Measurements from ENCODE around the gene MTHFD2L.

The MTHFD2L gene

GRCh38 chr4:74117024-74117534, 40.8 kb upstream of the MTHFD2L start:
- no peak for DNase-seq
- H3K36me3 ChIP-seq (replicated peaks; ENCODE audit: insufficient read depth, low read length), result no peaks in the 10 kb centered on the region
- H3K9ac ChIP-seq (ENCODE audit: low read length), result no peak overlapping the region
- H3K4me1 ChIP-seq (ENCODE audit: low read length), result no peaks in the 10 kb centered on the region
- no peak overlapping the region for H2AFZ ChIP-seq (ENCODE audit: low read length)
- H4K20me1 ChIP-seq (ENCODE audit: insufficient read depth, low read length), result no peaks in the 10 kb centered on the region
- no peaks in the 10 kb centered on the region for H3K27me3 ChIP-seq (replicated peaks; ENCODE audit: insufficient read depth, low read length)
- no peak overlapping the region for H3K27ac ChIP-seq (ENCODE audit: low read length)
- no peaks in the 10 kb centered on the region for H3K79me2 ChIP-seq (ENCODE audit: low read length)
- H3K4me2 ChIP-seq (ENCODE audit: low read depth, low read length), result no peak overlapping the region
- no peaks in the 10 kb centered on the region for H3K9me3 ChIP-seq (replicated peaks; ENCODE audit: insufficient read depth, low read length)
- no peak overlapping the region for H3K4me3 ChIP-seq (ENCODE audit: low read length)
- no peaks in the 10 kb centered on the region for H3K9me2 ChIP-seq (replicated peaks; ENCODE audit: insufficient read depth, low read length)
- H3F3A ChIP-seq (ENCODE audit: insufficient read depth, low read length), result no peaks in the 10 kb centered on the region
- TF ChIP-seq EZH2phosphoT487 (IDR thresholded peaks at IDR 0.05; ENCODE audit: low read length) (no peak), EZH2 (optimal IDR thresholded peaks at IDR 0.05; ENCODE audit: low read depth, low read length) (no peak)
- TF ChIP-seq, protein P1, sequence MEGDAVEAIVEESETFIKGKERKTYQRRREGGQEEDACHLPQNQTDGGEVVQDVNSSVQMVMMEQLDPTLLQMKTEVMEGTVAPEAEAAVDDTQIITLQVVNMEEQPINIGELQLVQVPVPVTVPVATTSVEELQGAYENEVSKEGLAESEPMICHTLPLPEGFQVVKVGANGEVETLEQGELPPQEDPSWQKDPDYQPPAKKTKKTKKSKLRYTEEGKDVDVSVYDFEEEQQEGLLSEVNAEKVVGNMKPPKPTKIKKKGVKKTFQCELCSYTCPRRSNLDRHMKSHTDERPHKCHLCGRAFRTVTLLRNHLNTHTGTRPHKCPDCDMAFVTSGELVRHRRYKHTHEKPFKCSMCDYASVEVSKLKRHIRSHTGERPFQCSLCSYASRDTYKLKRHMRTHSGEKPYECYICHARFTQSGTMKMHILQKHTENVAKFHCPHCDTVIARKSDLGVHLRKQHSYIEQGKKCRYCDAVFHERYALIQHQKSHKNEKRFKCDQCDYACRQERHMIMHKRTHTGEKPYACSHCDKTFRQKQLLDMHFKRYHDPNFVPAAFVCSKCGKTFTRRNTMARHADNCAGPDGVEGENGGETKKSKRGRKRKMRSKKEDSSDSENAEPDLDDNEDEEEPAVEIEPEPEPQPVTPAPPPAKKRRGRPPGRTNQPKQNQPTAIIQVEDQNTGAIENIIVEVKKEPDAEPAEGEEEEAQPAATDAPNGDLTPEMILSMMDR (IDR thresholded peaks at IDR 0.05; ENCODE audit: low read length), result no peak

DNA sequence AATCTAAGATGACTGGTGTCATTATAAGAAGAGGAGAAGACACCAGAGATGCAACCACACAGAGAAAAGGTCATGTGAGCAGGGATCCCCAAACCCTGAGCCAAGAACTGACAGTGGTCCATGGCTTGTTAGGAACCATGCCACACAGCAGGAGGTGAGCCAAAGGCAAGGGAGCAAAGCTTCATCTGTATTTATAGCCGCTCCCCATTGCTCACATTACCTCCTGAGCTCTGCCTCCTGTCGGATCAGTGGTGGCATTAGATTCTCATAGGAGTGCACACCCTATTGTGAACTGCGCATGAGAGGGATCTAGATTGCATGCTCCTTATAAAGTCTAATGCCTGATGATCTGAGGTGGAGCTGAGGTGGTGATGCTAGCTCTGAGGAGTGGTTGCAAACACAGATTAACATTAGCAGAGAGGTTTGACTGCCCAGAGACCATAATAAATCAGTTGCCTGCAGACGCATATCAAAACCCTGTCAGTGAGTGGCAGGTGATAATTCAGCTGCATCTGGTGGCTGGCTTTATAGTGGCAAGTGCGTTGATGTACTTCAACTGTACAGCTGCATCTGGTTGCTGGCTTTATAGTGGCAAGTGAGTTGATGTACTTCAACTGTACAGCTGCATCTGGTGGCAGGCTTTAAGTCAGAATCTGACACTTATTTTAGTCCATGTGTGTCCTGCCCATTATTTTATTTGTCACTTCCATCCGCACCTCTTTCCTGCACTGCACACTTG, 39.1 kb upstream of the MTHFD2L start:
- no peaks in the 10 kb centered on the region for H3K36me3 ChIP-seq (replicated peaks; ENCODE audit: insufficient read depth, low read length)
- H3K4me3 ChIP-seq (ENCODE audit: low read length), result no peak overlapping the region
- H4K20me1 ChIP-seq (ENCODE audit: insufficient read depth, low read length), result no peaks in the 10 kb centered on the region
- H3F3A ChIP-seq (ENCODE audit: insufficient read depth, low read length), result no peaks in the 10 kb centered on the region
- H3K79me2 ChIP-seq (ENCODE audit: low read length), result no peaks in the 10 kb centered on the region
- H3K4me2 ChIP-seq (ENCODE audit: low read depth, low read length), result no peak overlapping the region
- TF ChIP-seq EZH2 (optimal IDR thresholded peaks at IDR 0.05; ENCODE audit: low read depth, low read length), result no peak
- no peak for TF ChIP-seq EZH2phosphoT487 (IDR thresholded peaks at IDR 0.05; ENCODE audit: low read length)
- TF ChIP-seq, protein P1 (IDR thresholded peaks at IDR 0.05; ENCODE audit: low read length), result no peak
- no peak overlapping the region for H2AFZ ChIP-seq (ENCODE audit: low read length)
- H3K9me2 ChIP-seq (replicated peaks; ENCODE audit: insufficient read depth, low read length), result no peaks in the 10 kb centered on the region
- no peaks in the 10 kb centered on the region for H3K27me3 ChIP-seq (replicated peaks; ENCODE audit: insufficient read depth, low read length)
- no peak for DNase-seq
- no peaks in the 10 kb centered on the region for H3K9me3 ChIP-seq (replicated peaks; ENCODE audit: insufficient read depth, low read length)
- H3K27ac ChIP-seq (ENCODE audit: low read length), result no peak overlapping the region
- H3K4me1 ChIP-seq (ENCODE audit: low read length), result no peaks in the 10 kb centered on the region
- H3K9ac ChIP-seq (ENCODE audit: low read length), result no peak overlapping the region

DNA sequence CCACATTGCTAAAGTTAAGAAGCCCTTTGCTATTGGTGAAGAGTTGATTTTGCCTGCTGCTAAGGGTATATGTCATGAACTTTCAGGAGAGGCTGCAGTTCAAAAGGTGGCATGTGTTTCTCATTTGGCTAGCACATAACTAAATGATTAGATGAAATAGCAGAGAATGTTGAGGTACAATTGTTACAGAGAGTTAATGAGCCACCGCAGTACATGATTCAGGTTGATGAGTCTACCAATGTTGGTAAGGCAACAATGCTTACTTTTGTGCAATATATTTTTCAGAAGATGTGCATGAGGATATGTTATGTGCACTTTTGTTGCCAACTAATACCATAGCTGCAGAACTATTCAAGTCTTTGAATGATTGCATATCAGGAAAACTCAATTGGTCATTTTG, 37.8 kb upstream of the MTHFD2L start:
- Histone ChIP-seq H3K79me2 (ENCODE audit: low read length) (no peaks in the 10 kb centered on the region), H3K4me3 (ENCODE audit: low read length) (no peak overlapping the region), H3F3A (ENCODE audit: insufficient read depth, low read length) (no peaks in the 10 kb centered on the region), H3K4me1 (ENCODE audit: low read length) (no peaks in the 10 kb centered on the region), H3K27ac (ENCODE audit: low read length) (no peak overlapping the region), H3K36me3 (replicated peaks; ENCODE audit: insufficient read depth, low read length) (no peaks in the 10 kb centered on the region), H3K9me3 (replicated peaks; ENCODE audit: insufficient read depth, low read length) (no peaks in the 10 kb centered on the region), H3K4me2 (ENCODE audit: low read depth, low read length) (no peak overlapping the region), H3K27me3 (replicated peaks; ENCODE audit: insufficient read depth, low read length) (no peaks in the 10 kb centered on the region), H2AFZ (ENCODE audit: low read length) (no peak overlapping the region), H3K9me2 (replicated peaks; ENCODE audit: insufficient read depth, low read length) (no peaks in the 10 kb centered on the region), H3K9ac (ENCODE audit: low read length) (no peak overlapping the region), H4K20me1 (ENCODE audit: insufficient read depth, low read length) (no peaks in the 10 kb centered on the region)
- TF ChIP-seq EZH2 (optimal IDR thresholded peaks at IDR 0.05; ENCODE audit: low read depth, low read length) (no peak), EZH2phosphoT487 (IDR thresholded peaks at IDR 0.05; ENCODE audit: low read length) (no peak)
- TF ChIP-seq, protein P1 (IDR thresholded peaks at IDR 0.05; ENCODE audit: low read length), result no peak
- DNase-seq, result no peak

Data from MM.1S (cell line).